HL-60 (cell line): ENCODE data around the gene PTPRN2.

ENCODE experiments used
- DNase-seq, 2 experiments: peaks; one replicate each; pipeline ENCODE4 v3.0.0-alpha.2; 2010 to 2020; ENCODE audit warnings: low read depth in 1 of 2, low spot score in 1 of 2
- H3K27ac ChIP-seq: fragments of 250-450 bp; sonication (Bioruptor Pico); replicated peaks from 2 replicates; pipeline ENCODE4 v1.5.1; 2020; ENCODE audit warnings: mild to moderate bottlenecking, moderate library complexity
- H3K27me3 ChIP-seq: fragments of 250-450 bp; sonication (Bioruptor Pico); 2 replicates; pipeline ENCODE4 v1.5.1; 2021; ENCODE audit warnings: mild to moderate bottlenecking, moderate library complexity; ENCODE audit not compliant: insufficient read depth, poor library complexity, severe bottlenecking
- H3K4me3 ChIP-seq: replicated peaks from 2 replicates; pipeline ENCODE4 v1.5.1; 2011; ENCODE audit warnings: mild to moderate bottlenecking, control low read depth, low read length; ENCODE audit not compliant: insufficient read depth
- GABPA ChIP-seq: IDR thresholded peaks from 2 replicates; pipeline ENCODE4 v1.6.1; 2012; ENCODE audit warnings: low read depth
- POLR2AphosphoS5 ChIP-seq: IDR thresholded peaks from 2 replicates; pipeline ENCODE4 v1.6.1; 2012; ENCODE audit warnings: low read depth
- SPI1 ChIP-seq: IDR thresholded peaks from 2 replicates; pipeline ENCODE4 v1.6.1; 2012; ENCODE audit warnings: low read depth, mild to moderate bottlenecking, borderline replicate concordance
- TF ChIP-seq, protein P1 (sequence below): IDR thresholded peaks from 2 replicates; pipeline ENCODE4 v1.6.1; 2012; ENCODE audit warnings: low read depth; ENCODE audit not compliant: insufficient replicate concordance
- TF ChIP-seq, protein P2 (sequence below): IDR thresholded peaks from one replicate; pipeline ENCODE4 v1.5.1; 2011; ENCODE audit warnings: low read length, control low read depth, inconsistent platforms; ENCODE audit not compliant: insufficient read depth

Gene PTPRN2

DNA sequence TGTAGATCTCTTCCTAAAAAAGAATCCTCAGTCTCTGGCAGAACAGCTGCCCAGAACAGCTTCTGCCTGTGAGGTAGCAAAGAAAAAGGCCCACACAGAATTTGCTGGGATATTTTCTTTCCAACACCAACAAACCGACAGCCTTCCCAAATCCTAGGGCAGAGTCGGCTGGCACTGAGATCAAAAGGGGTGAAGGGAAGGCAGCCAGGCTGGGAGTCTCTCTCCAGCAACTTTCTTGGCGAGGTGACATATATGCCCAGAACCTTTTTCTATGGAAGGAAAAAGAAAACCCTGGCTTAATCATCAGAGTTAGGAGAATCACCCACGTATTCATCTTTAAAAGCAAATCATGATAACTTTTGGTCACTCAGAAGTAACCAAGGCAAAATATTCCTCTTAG is 971.2 kb downstream of the PTPRN2 start:
- H3K27me3 ChIP-seq: no peaks in the 10 kb centered on the region
- no peak overlapping the region for H3K27ac ChIP-seq
- no peak for DNase-seq
- H3K4me3 ChIP-seq: no peak overlapping the region
- TF ChIP-seq POLR2AphosphoS5: no peak
- TF ChIP-seq, protein P1, sequence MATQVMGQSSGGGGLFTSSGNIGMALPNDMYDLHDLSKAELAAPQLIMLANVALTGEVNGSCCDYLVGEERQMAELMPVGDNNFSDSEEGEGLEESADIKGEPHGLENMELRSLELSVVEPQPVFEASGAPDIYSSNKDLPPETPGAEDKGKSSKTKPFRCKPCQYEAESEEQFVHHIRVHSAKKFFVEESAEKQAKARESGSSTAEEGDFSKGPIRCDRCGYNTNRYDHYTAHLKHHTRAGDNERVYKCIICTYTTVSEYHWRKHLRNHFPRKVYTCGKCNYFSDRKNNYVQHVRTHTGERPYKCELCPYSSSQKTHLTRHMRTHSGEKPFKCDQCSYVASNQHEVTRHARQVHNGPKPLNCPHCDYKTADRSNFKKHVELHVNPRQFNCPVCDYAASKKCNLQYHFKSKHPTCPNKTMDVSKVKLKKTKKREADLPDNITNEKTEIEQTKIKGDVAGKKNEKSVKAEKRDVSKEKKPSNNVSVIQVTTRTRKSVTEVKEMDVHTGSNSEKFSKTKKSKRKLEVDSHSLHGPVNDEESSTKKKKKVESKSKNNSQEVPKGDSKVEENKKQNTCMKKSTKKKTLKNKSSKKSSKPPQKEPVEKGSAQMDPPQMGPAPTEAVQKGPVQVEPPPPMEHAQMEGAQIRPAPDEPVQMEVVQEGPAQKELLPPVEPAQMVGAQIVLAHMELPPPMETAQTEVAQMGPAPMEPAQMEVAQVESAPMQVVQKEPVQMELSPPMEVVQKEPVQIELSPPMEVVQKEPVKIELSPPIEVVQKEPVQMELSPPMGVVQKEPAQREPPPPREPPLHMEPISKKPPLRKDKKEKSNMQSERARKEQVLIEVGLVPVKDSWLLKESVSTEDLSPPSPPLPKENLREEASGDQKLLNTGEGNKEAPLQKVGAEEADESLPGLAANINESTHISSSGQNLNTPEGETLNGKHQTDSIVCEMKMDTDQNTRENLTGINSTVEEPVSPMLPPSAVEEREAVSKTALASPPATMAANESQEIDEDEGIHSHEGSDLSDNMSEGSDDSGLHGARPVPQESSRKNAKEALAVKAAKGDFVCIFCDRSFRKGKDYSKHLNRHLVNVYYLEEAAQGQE: no peak

DNA sequence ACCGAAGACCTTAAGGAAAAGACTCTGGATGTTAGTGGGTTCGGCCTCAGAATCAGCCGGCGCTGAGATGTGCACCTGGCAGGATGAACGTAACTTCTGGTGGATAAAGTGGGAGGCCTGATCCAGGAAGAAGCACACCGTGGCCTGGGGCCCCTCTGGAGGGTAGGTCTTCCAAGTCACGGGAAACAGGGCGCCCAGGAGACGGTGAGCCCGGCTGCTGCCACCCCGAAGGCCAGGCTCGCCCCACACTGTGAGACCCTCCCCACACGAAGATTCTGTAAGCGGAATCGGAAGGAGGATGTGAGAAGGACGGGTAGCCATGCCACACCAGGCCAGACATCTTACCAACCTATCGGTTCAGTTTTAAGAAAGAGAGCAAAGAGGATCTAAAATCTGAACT is 971.8 kb downstream of the PTPRN2 start:
- Histone ChIP-seq H3K27ac (no peak overlapping the region), H3K4me3 (no peak overlapping the region), H3K27me3 (no peaks in the 10 kb centered on the region)
- no peak for DNase-seq
- TF ChIP-seq, protein P1: no peak
- no peak for TF ChIP-seq GABPA
- TF ChIP-seq SPI1: no peak

DNA sequence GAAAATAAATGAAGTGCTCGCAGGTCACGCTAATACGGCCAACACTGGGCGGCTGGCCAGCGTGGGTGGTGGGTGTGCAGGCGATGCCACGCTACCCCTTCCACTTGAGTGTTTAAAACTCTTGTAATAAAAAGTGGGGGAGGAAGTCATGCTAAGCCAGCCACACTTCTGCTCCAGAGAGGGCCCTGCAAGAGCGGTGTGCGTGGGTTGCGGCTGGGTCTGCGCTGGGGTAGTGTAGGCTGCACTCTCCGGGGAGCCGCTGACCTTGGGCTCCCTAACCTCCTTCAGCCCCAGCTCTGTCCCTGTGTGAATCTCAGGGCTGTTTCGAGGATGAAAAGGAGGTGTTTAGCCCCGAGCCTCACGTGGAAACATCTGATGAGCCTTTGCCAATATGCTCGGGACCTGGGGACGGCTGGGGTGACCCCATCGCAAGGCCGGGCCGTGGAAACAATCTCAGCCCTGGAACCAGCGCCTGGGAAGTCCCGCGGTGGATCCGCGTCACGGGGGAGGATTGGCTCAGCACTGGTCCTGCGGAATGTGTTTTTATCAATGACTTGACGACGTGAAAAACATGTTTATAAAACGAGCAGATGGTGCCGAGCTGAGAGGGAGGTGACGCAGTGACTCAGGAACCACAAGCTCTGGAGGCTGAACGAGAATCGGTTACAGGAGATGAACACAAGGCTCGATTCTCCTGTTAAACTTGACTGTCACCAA is 972.4 kb downstream of the PTPRN2 start:
- Histone ChIP-seq H3K27me3 (no peaks in the 10 kb centered on the region), H3K27ac (no peak overlapping the region), H3K4me3 (no peak overlapping the region)
- no peak for DNase-seq
- TF ChIP-seq GABPA: no peak
- TF ChIP-seq SPI1: no peak
- no peak for TF ChIP-seq POLR2AphosphoS5
- TF ChIP-seq, protein P1: no peak
- TF ChIP-seq, protein P2, sequence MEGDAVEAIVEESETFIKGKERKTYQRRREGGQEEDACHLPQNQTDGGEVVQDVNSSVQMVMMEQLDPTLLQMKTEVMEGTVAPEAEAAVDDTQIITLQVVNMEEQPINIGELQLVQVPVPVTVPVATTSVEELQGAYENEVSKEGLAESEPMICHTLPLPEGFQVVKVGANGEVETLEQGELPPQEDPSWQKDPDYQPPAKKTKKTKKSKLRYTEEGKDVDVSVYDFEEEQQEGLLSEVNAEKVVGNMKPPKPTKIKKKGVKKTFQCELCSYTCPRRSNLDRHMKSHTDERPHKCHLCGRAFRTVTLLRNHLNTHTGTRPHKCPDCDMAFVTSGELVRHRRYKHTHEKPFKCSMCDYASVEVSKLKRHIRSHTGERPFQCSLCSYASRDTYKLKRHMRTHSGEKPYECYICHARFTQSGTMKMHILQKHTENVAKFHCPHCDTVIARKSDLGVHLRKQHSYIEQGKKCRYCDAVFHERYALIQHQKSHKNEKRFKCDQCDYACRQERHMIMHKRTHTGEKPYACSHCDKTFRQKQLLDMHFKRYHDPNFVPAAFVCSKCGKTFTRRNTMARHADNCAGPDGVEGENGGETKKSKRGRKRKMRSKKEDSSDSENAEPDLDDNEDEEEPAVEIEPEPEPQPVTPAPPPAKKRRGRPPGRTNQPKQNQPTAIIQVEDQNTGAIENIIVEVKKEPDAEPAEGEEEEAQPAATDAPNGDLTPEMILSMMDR: no peak

DNA sequence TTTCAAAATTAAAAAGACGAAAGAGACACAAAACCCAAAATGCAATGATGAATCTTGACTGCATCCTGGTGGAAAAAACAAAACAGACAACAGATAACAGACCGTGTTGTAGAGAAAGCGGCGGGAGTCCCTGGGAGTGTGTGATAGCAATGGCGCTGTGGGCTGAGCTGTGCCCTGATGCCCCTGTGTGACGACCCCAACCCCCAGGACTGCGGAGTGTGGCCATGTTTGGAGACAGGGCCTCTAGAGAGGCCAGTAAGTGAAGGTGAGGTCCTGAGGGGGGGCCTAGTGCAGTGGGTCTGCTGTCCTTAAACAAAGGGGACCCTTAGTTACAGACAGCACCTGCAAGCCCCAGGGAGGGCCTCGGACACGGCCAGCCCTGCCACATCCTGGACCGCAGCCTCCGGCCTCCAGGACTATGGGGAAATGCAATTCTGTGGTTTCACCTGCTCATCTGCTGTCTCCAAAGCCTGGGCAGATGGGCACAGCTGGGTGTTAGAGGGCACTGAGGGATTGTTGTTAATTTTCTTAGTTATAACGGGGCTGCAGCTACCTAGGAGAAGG is 973.1 kb downstream of the PTPRN2 start:
- TF ChIP-seq, protein P1: no peak
- TF ChIP-seq, protein P2: no peak
- TF ChIP-seq GABPA (no peak), POLR2AphosphoS5 (no peak), SPI1 (no peak)
- no peak overlapping the region for H3K27ac ChIP-seq
- no peaks in the 10 kb centered on the region for H3K27me3 ChIP-seq
- H3K4me3 ChIP-seq: no peak overlapping the region
- no peak for DNase-seq
